Gastroesophageal sphincter (tissue), 2 donors: ENCODE data around the gene MRPL51.

Source experiments
- POLR2A ChIP-seq, 2 donors: fragments of 450-650 bp; IDR thresholded peaks; one replicate each; pipeline ENCODE4 v1.6.1; 2017; ENCODE audit warnings: antibody characterized with exemption in 2 of 2, mild to moderate bottlenecking in 2 of 2, moderate library complexity in 1 of 2
- POLR2AphosphoS5 ChIP-seq: sonication (generic); formaldehyde crosslinking; IDR thresholded peaks from one replicate; pipeline ENCODE4 v1.6.1; 2017; ENCODE audit warnings: antibody characterized with exemption

DNA sequence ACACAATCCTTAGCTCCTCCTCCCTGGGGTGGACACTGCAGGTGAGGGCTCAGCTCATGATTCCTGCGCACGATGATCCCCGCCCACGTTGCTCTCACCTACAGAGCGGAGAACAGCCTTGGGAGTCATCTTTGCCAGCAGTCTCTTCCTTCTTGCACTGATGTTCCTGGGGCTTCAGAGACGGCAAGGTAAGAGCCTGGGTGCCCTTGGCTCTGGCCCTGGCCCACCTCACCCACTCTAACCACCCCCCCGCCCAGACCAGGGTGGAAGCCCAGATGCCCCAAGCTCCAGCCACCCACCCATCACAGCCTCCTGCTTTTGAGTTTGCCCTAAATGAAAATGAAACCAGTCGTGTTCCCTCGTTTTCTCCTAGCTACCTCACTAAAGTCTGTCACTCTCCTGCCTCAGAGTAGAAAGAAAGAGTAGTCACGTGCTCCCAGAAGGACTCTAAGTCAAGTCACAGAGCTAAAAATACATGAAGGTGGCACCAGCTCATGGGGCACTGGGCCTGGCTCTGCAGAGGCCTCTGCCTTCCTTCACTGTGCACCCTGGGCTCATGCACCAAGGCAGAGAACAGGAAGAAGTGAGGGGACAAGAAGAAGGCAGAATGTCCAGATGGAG lies 32.2 kb downstream of the MRPL51 start:
- TF ChIP-seq POLR2A (IDR thresholded peaks at IDR 0.05) (no peak), POLR2AphosphoS5 (no peak)
